ENCODE measurements around the gene ARHGEF25. TPM values are rescaled to one million over a fixed set of nuclear protein-coding genes. Genes with fewer than 3 reads are reported as not detected.

The ARHGEF25 gene
- total and polyA plus RNA-seq, 2 donors (not counting 1 experiment from before 2014, with no cell fraction given) = 0.12 TPM; not detected in 1

GRCh38 chr12:57564178-57564740 is 47.0 kb upstream of the ARHGEF25 start:
- POLR2A ChIA-PET = no interaction called here
- ATAC-seq (ENCODE audit: low read depth) (no peak), DNase-seq (no peak)
- Histone ChIP-seq H3K36me3 (replicated peaks in 1 of 2; ENCODE audit: control extremely low read depth in 1 of 2, control insufficient read depth in 1 of 2, extremely low read depth in 1 of 2, insufficient read depth in 2 of 2, low read length in 1 of 2) (no peaks in the 10 kb centered on the region), H3K27ac (ENCODE audit: low read length in 2 of 2) (no peak overlapping the region), H3K9me3 (ENCODE audit: control extremely low read depth in 1 of 3, control insufficient read depth in 2 of 3, insufficient read depth in 1 of 3, low read length in 2 of 3) (no peaks in the 10 kb centered on the region), H3K27me3 (replicated peaks in 1 of 4; ENCODE audit: control extremely low read depth in 1 of 4, control insufficient read depth in 3 of 4, insufficient read depth in 4 of 4, low read length in 3 of 4) (peaks cover 0 to 15% (median 2%) of the 10 kb centered on the region in 4 experiments), H3K4me1 (ENCODE audit: control insufficient read depth in 2 of 2, insufficient read depth in 2 of 2, low read length in 2 of 2) (no peaks in the 10 kb centered on the region), H3K79me2 (ENCODE audit: control insufficient read depth, insufficient read depth, low read length) (no peaks in the 10 kb centered on the region), H3K4me2 (replicated peaks; ENCODE audit: low read depth, low read length, poor library complexity, severe bottlenecking) (no peak overlapping the region), H3K4me3 (ENCODE audit: control extremely low read depth in 1 of 5, extremely low read depth in 1 of 5, insufficient read depth in 1 of 5, low read depth in 2 of 5, low read length in 4 of 5) (no peak overlapping the region), H4K20me1 (ENCODE audit: control insufficient read depth, insufficient read depth, low read length, poor library complexity, severe bottlenecking) (no peaks in the 10 kb centered on the region), H3K9ac (ENCODE audit: low read length) (no peak overlapping the region), H2AFZ (ENCODE audit: insufficient read depth, low read depth, low read length, poor library complexity, severe bottlenecking) (no peak overlapping the region)
- intact Hi-C loops (cut with micrococcal nuclease) = no loop called here
- Mint-ChIP-seq H3K9me3 (ENCODE audit: insufficient read depth) (no peaks in the 10 kb centered on the region), H3K27me3 (peaks cover 35% of the 10 kb centered on the region), H3K4me3 (no peak overlapping the region), H3K27ac (no peak overlapping the region), H3K4me1 (no peaks in the 10 kb centered on the region)
- TF ChIP-seq CTCF (IDR thresholded peaks at IDR 0.05) = no peak
- no peak for TF ChIP-seq EZH2 (IDR thresholded peaks at IDR 0.05; ENCODE audit: borderline replicate concordance, insufficient read depth, low read depth, low read length, poor library complexity, severe bottlenecking)
- 93% methylated on average over 2 of the region's 7 CpGs for WGBS (ENCODE audit: insufficient coverage)
- CTCF ChIA-PET = interaction anchor here (1.3 kb wide), 1 partner anchor 19 kb away, joined by 4 read pairs; no protein-coding TSS in a partner anchor

- WGBS (ENCODE audit: insufficient coverage) = 93% methylated on average over 5 of the region's 6 CpGs
- CTCF ChIA-PET = no interaction called here
Measured at GRCh38 chr12:57568838-57569237, 42.4 kb upstream of the ARHGEF25 start.

More at GRCh38 chr12:57568838-57569237, 42.4 kb upstream of the ARHGEF25 start:
- Histone ChIP-seq H3K9me3 (ENCODE audit: control extremely low read depth in 1 of 3, control insufficient read depth in 2 of 3, insufficient read depth in 1 of 3, low read length in 2 of 3) (no peaks in the 10 kb centered on the region), H2AFZ (ENCODE audit: insufficient read depth, low read depth, low read length, poor library complexity, severe bottlenecking) (no peak overlapping the region), H3K27me3 (replicated peaks in 1 of 4; ENCODE audit: control extremely low read depth in 1 of 4, control insufficient read depth in 3 of 4, insufficient read depth in 4 of 4, low read length in 3 of 4) (peaks cover 0 to 7% (median 0%) of the 10 kb centered on the region in 4 experiments), H3K4me2 (replicated peaks; ENCODE audit: low read depth, low read length, poor library complexity, severe bottlenecking) (no peak overlapping the region), H4K20me1 (ENCODE audit: control insufficient read depth, insufficient read depth, low read length, poor library complexity, severe bottlenecking) (no peaks in the 10 kb centered on the region), H3K79me2 (ENCODE audit: control insufficient read depth, insufficient read depth, low read length) (no peaks in the 10 kb centered on the region), H3K27ac (ENCODE audit: low read length in 2 of 2) (no peak overlapping the region), H3K9ac (ENCODE audit: low read length) (no peak overlapping the region), H3K4me3 (ENCODE audit: control extremely low read depth in 1 of 5, extremely low read depth in 1 of 5, insufficient read depth in 1 of 5, low read depth in 2 of 5, low read length in 4 of 5) (no peak overlapping the region), H3K4me1 (ENCODE audit: control insufficient read depth in 2 of 2, insufficient read depth in 2 of 2, low read length in 2 of 2) (no peaks in the 10 kb centered on the region), H3K36me3 (replicated peaks in 1 of 2; ENCODE audit: control extremely low read depth in 1 of 2, control insufficient read depth in 1 of 2, extremely low read depth in 1 of 2, insufficient read depth in 2 of 2, low read length in 1 of 2) (no peaks in the 10 kb centered on the region)
- no peaks in the 10 kb centered on the region for H3K9me3 Mint-ChIP-seq (ENCODE audit: insufficient read depth)
- no peak for ATAC-seq (ENCODE audit: low read depth)
- no peak overlapping the region for H3K4me3 Mint-ChIP-seq
- no peak for DNase-seq
- H3K27me3 Mint-ChIP-seq = peaks cover 28% of the 10 kb centered on the region
- intact Hi-C loops (cut with micrococcal nuclease) = no loop called here
- H3K4me1 Mint-ChIP-seq = no peaks in the 10 kb centered on the region
- no peak overlapping the region for H3K27ac Mint-ChIP-seq
- POLR2A ChIA-PET = no interaction called here
- TF ChIP-seq CTCF (IDR thresholded peaks at IDR 0.05) (no peak), EZH2 (IDR thresholded peaks at IDR 0.05; ENCODE audit: borderline replicate concordance, insufficient read depth, low read depth, low read length, poor library complexity, severe bottlenecking) (no peak)

All from B cell (primary cell).